Measurements from ENCODE around the gene PDCL3.

The PDCL3 gene

DNA sequence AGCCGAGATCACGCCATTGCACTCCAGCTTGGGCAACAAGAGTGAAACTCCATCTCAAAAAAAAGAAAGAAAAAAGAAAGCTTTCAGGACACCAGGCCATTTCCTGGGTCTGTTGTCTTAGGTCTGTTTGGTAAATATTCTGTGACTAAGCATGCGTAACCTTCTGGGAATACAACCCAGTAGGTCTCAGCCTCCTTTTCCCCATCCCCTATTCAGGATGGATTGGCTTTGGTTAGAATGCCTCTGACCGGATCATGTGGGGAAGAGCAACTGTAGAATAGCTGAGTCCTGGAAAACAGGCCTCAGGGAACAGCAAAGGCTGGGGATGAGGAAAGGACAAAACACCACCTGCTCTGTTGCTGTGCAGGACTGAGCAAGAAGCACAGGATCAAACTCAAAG is 1.6 kb upstream of the PDCL3 start:
- no peak for DNase-seq (ENCODE audit: low spot score)

GRCh38 chr2:100563407-100564247 is 834 bp downstream of the PDCL3 start:
- DNase-seq (ENCODE audit: low spot score), result no peak

DNA sequence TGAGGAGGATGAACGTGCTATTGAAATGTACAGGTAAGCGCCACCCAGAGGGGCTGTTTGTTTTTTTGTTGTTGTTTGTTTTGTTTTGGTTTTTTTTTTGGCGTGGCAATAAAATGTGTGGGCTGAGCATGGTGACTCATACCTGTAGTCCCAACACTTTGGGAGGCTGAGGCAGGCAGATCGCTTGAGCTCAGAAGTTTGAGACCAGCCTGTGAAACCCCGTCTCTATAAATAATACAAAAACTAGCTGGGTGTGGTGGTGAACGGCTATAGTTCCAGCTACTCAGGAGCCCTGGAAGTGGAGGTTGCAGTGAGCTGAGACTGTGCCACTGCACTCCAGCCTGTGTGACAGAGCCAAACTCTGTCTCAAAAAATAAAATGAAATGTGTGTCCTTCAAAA is 6.2 kb downstream of the PDCL3 start:
- no peak for DNase-seq (ENCODE audit: low spot score)

GRCh38 chr2:100571668-100572067 is 8.9 kb downstream of the PDCL3 start:
- no peak for DNase-seq (ENCODE audit: low spot score)

- DNase-seq (ENCODE audit: low spot score), result no peak
These were observed 15.0 kb downstream of the PDCL3 start for GRCh38 chr2:100577777-100578176.

DNA sequence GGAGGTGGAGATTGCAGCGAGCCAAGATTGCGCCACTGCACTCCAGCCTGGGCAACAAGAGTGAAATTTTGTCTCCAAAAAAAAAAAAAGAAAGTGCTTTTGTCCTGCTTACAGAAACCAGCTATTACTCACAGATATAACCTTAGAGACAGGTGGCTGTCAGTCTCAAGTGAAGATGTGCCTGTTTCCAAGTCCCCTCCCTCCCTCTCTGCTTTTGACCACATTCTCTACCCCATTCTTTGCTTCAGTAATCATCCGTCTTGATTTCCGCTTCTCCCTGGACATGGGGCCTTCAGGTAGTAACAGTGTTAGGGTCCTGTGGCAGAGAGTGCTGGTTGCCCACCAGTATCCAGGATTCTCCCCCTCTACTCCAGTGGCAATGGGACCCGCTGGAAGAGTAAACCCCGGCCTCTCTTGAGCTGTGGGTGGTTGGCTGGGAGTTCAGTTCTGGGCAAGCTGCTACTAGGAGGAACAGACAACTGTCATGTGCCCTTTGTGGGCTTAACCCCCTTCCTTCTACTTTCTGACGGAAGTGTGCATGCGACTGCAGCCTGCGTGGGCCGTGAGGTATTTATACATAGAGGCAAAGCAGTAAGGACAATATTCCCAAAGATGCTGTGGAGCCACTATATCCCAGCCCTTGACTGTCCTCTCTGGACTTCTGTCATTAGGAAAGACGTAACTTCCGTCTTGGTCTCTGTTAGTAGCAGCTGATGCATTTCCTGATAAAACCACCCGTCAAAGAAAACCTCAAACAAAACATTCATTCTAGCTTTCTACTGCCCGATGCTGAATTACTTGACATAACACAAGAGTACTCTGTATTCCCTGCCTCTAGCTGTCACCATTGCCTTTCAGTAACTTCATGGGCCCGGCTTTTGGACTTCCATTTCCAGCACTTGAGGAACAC is 17.8 kb downstream of the PDCL3 start:
- peak; percentile 55 for DNase-seq (ENCODE audit: low spot score)

DNA sequence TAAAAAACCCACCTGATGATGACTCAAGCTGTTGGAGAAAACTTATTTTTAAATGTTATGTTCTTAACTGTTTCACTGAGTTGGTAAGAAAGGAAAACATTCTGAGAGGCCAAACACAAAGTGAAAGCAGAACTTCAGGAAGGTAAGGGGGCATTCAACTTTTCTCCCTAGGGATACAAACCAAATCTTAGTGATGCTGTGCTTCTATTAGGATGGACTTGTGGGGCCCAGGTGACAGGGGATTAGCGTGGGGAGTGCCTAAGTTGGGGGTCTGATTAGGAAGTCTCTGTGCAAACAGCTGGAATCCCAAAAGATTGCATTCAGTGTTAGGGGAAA is 18.5 kb downstream of the PDCL3 start:
- DNase-seq (ENCODE audit: low spot score), result no peak

GRCh38 chr2:100584816-100585215 is 22.0 kb downstream of the PDCL3 start:
- no peak for DNase-seq (ENCODE audit: low spot score)

GRCh38 chr2:100588071-100588786 is 25.4 kb downstream of the PDCL3 start:
- DNase-seq (ENCODE audit: low spot score), result no peak

DNA sequence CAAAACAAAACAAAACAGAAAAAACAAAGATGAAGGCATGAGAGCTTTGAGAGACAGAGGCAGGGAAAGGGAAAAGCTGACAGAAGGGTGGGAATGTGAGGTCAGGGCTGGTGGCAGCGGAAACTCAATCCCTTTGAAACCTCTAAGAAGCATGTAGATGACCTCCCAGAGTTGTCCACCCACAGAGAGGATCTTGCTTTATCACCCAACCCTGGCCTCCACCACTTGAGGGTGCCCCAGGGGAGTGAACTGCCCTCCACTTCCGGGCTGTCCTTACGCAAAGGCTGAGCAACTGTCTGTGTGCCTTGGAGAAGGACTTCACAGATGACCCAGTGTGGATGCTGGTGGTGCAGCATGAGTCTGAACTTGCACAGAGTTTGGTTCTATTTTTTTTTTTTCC is 26.7 kb downstream of the PDCL3 start:
- DNase-seq (ENCODE audit: low spot score), result no peak

- DNase-seq (ENCODE audit: low spot score), result no peak
These were observed 29.4 kb downstream of the PDCL3 start for GRCh38 chr2:100592226-100592625.

- no peak for DNase-seq (ENCODE audit: low spot score)
These were observed 33.7 kb downstream of the PDCL3 start for GRCh38 chr2:100596465-100596864.

- peak; percentile 52 for DNase-seq (ENCODE audit: low spot score)
These were observed 36.8 kb downstream of the PDCL3 start for GRCh38 chr2:100599566-100599965.

GRCh38 chr2:100601661-100602060 is 38.9 kb downstream of the PDCL3 start:
- DNase-seq (ENCODE audit: low spot score), result no peak

GRCh38 chr2:100603414-100603813 is 40.6 kb downstream of the PDCL3 start:
- DNase-seq (ENCODE audit: low spot score), result no peak

DNA sequence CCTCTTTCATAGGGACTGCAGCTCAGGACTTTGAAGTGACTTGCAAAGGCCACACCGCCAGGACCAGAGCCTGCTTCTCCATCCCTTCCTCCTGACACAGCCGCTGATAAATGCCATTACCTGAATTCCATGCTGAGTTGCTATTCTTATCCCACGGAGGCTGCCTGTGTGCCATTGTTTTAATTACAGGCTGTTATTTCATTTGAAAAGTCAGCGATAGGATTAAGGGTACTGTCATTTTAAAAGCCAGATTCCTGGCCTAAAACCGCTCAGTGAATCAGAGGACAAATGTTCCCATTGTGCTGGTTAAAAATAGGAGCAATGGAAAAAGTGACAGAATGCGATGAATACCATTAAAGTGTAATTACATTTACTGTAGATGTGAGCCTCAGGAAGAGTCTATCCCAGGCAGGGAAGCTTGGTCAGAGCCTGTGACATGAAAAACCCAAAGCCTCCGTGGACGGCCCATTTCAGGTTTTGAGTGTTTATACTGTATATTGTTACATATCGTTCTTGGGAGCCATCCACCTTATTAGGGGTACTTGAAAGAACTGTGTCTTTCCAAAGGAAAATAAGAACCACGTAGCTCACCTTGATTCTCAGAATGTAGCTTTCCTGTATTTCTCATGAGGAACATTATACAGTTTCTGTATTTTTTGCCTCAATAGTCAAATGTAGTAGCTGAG is 41.3 kb downstream of the PDCL3 start:
- DNase-seq (ENCODE audit: low spot score), result peak; percentile 48

- no peak for DNase-seq (ENCODE audit: low spot score)
These were observed 43.5 kb downstream of the PDCL3 start for GRCh38 chr2:100606332-100606725.

DNA sequence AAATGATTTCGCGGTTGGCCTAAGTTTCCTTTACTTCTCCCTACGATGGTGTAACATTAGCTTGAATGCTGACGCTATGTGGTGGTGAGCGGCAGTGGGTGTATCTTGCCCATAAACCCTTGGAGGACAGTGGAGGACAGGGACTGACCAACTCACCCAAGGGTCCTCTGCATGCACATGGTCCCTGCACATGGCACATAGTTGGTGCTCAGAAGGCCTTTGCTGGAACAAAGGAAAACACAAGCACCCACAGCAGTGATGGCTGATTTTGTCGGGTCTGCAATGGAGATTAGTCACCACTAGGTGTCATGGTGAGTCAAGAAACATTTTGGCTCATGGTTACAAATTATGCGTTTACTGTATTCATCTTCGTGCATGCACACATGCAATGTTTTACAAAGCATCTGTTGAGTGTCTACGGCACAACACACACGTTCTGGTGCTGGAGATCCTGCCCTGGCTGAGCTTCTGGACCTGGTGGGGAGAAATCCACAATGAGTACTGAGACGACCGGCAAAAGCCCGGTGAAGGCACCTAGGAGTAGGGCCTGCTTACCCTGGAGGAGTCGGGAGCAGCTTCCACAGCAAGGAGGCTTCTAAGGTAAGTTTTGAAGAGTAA is 44.0 kb downstream of the PDCL3 start:
- peak; percentile 52 for DNase-seq (ENCODE audit: low spot score)

DNA sequence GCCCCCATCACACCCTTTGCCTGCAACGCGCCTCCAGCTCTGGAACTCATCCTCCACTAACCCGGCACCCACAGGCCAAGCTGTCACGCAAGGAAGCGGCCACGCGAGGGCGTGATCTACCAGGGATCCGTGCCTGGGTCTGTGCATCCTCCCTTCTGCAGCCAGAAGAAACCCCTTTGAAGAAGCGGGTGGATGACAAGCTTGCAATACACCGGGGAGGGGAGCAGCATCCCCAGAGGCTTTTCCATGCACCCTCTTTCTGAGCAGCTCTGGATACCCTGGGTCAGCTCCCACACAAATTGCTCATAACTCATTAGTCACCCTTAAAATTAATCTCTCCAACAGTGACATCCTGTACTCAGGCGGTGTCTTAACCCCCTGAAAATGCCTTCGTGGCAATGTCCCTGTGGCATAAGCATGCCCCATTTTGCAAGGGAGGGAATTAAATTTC is 47.6 kb downstream of the PDCL3 start:
- DNase-seq (ENCODE audit: low spot score), result peak; percentile 32

DNA sequence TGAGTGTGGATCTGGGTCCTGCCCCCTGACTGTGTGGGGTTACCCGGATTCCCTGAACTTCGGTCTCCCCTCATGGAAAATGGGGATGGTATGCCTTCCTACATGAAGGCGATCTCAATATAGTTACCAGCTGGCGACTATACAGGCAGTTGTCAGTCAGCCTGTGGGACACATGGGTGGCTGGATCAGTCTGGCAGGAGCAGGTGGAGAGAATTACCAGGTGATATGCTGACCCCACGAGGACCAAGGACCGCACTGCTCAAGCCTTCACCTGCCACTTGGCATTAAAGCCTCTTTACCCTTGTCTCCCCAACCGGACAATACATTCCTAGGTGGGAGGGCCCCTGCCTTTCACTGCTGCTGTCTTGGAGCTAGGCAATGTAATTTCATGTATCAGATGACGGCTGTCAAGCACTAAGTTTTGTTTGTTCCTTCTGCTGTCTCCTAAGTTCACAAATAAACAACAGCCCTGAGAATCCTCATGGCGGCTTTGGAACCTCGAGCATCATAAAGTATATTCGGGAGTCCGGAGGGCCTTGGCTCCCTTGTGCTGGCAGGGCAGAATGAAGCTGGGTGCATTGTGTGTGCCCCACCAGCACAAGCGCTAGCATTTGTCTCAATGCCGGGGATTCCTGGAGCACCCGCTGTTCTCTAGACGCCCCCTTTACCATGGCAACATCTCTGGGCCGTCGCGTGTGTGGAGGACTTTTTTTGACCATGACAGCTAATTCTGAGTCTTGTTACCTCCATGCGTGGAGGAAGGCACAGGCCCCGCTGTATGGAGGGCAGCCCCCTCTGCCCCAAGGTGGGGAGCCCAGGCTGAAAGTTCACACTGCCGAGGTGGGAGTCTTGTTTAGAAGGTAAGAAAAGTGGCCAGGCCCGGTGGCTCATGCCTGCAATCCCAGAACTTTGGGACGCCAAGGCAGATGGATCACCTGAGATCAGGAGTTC is 48.6 kb downstream of the PDCL3 start:
- no peak for DNase-seq (ENCODE audit: low spot score)

Data from kidney capillary endothelial cell (primary cell).